HG02610 (cell line): ENCODE results near the gene GPRIN1.
"Not testable (repeated sequence)": the region's sequence is repeated elsewhere in the genome, so short reads cannot be mapped to it uniquely, and the experiment has no call there.

Experiments used
- ATAC-seq: cut with Tn5 transposase; IDR thresholded peaks from one replicate; pipeline ENCODE4 v1.9.1; 2021; ENCODE audit warnings: mild to moderate bottlenecking, moderate library complexity; ENCODE audit not compliant: unreplicated experiment

Gene GPRIN1

GRCh38 chr5:176575488-176576422, 34.2 kb downstream of the GPRIN1 start:
- no peak for ATAC-seq

GRCh38 chr5:176575066-176575465, 34.9 kb downstream of the GPRIN1 start:
- ATAC-seq = no peak

GRCh38 chr5:176574297-176574591, 35.7 kb downstream of the GPRIN1 start:
- no peak for ATAC-seq

GRCh38 chr5:176573564-176574296, 36.2 kb downstream of the GPRIN1 start:
- peak; percentile 43 for ATAC-seq

- no peak for ATAC-seq
These were observed 39.9 kb downstream of the GPRIN1 start for GRCh38 chr5:176570044-176570443.

GRCh38 chr5:176568657-176569056, 41.3 kb downstream of the GPRIN1 start:
- no peak for ATAC-seq

GRCh38 chr5:176565760-176566288, 44.1 kb downstream of the GPRIN1 start:
- ATAC-seq = no peak

GRCh38 chr5:176564002-176564401, 46.0 kb downstream of the GPRIN1 start:
- no peak for ATAC-seq

- ATAC-seq = no peak
These were observed 47.8 kb downstream of the GPRIN1 start for GRCh38 chr5:176562189-176562588.

- no peak for ATAC-seq
These were observed 48.7 kb downstream of the GPRIN1 start for GRCh38 chr5:176561259-176561658.

- ATAC-seq = no peak
These were observed 49.6 kb downstream of the GPRIN1 start for GRCh38 chr5:176560364-176560763.

- ATAC-seq = no peak
These were observed 50.3 kb downstream of the GPRIN1 start for GRCh38 chr5:176559683-176560082.

GRCh38 chr5:176557846-176558245, 52.1 kb downstream of the GPRIN1 start:
- ATAC-seq = no peak

GRCh38 chr5:176553260-176554085, 56.5 kb downstream of the GPRIN1 start:
- no peak for ATAC-seq

- no peak for ATAC-seq
These were observed 57.6 kb downstream of the GPRIN1 start for GRCh38 chr5:176552332-176552869.

- not testable (repeated sequence) for ATAC-seq
These were observed 59.0 kb downstream of the GPRIN1 start for GRCh38 chr5:176550937-176551336.

GRCh38 chr5:176550275-176550831, 59.6 kb downstream of the GPRIN1 start:
- ATAC-seq = no peak

GRCh38 chr5:176549871-176550270, 60.1 kb downstream of the GPRIN1 start:
- no peak for ATAC-seq

GRCh38 chr5:176548967-176549444, 61.0 kb downstream of the GPRIN1 start, which contains the start of gene CDHR2:
Gene CDHR2, plus strand, starts transcription at chr5:176549342. Its CDS starts 16,011 bp downstream, at chr5:176565353.
- ATAC-seq = no peak

- no peak for ATAC-seq
These were observed 62.2 kb downstream of the GPRIN1 start for GRCh38 chr5:176547802-176548201.
